IMR-90 (cell line): ENCODE measurements around the gene PRRC2A. TPM values are rescaled to one million over a fixed set of nuclear protein-coding genes. Genes with fewer than 3 reads are reported as not detected.

Experiments used
- ATAC-seq: fragments of 200-7000 bp; cut with Tn5 transposase; 2 replicates; pipeline ENCODE4 v1.9.1; 2020; ENCODE audit warnings: low read depth, mild to moderate bottlenecking, moderate library complexity
- BruUV-seq: library from RNA; stranded (reverse); fragments of 400-500 nt; replicated peaks from 2 replicates; lab custom pipeline; 2021; lab: Mats Ljungman, UMichigan
- CTCF ChIA-PET: fragments of 300-600 bp; formaldehyde crosslinking; extraction: SDS; loops from one replicate; lab custom pipeline; 2021; ENCODE audit warnings: antibody characterized with exemption; lab: Yijun Ruan, JAX
- POLR2A ChIA-PET: fragments of 300-600 bp; sonication (Branson Sonifier 250); formaldehyde crosslinking; loops from one replicate; lab custom pipeline; 2022; ENCODE audit warnings: antibody characterized with exemption; ENCODE audit not compliant: unreplicated experiment; lab: Charles Lee
- DNase-seq: peaks from one replicate; pipeline ENCODE4 v3.0.0; 2013
- H2AFZ ChIP-seq: replicated peaks from 2 replicates; pipeline ENCODE3; 2013; ENCODE audit warnings: low read length, mild to moderate bottlenecking; ENCODE audit not compliant: poor library complexity
- H2AK5ac ChIP-seq: 2 replicates; pipeline ENCODE4 v1.6.1; 2013; ENCODE audit warnings: low read depth, low read length, inconsistent platforms
- H2AK9ac ChIP-seq: replicated peaks from 2 replicates; pipeline ENCODE3; 2013; ENCODE audit warnings: mild to moderate bottlenecking, low read depth, low read length, moderate library complexity; ENCODE audit not compliant: poor library complexity
- H2BK120ac ChIP-seq: 2 replicates; pipeline ENCODE4 v1.6.1; 2013; ENCODE audit warnings: low read depth, low read length, inconsistent platforms
- H2BK15ac ChIP-seq: 3 replicates; pipeline ENCODE4 v1.6.1; 2013; ENCODE audit warnings: low read depth, low read length, inconsistent platforms
- H2BK20ac ChIP-seq: 2 replicates; pipeline ENCODE4 v1.6.1; 2013; ENCODE audit warnings: low read depth, mild to moderate bottlenecking, inconsistent platforms, low read length, moderate library complexity
- H2BK5ac ChIP-seq: 2 replicates; pipeline ENCODE4 v1.6.1; 2013; ENCODE audit warnings: mild to moderate bottlenecking, low read depth, low read length, inconsistent platforms; ENCODE audit not compliant: poor library complexity, severe bottlenecking
- H3K14ac ChIP-seq: replicated peaks from 2 replicates; pipeline ENCODE4 v1.6.1; 2013; ENCODE audit warnings: low read depth, low read length, inconsistent platforms
- H3K18ac ChIP-seq: 2 replicates; pipeline ENCODE4 v1.6.1; 2013; ENCODE audit warnings: low read depth, low read length, control low read depth
- H3K23ac ChIP-seq: 2 replicates; pipeline ENCODE4 v1.6.1; 2013; ENCODE audit warnings: low read depth, low read length, inconsistent platforms
- H3K27ac ChIP-seq: 2 replicates; pipeline ENCODE4 v1.5.1; 2013; ENCODE audit warnings: mild to moderate bottlenecking, control low read depth, low read length; ENCODE audit not compliant: insufficient read depth
- H3K27me3 ChIP-seq: 2 replicates; pipeline ENCODE4 v1.6.1; 2013; ENCODE audit warnings: low read length; ENCODE audit not compliant: control insufficient read depth, insufficient read depth
- H3K36me3 ChIP-seq: 2 replicates; pipeline ENCODE4 v1.6.1; 2013; ENCODE audit warnings: low read length, mixed read lengths; ENCODE audit not compliant: control insufficient read depth, insufficient read depth
- H3K4ac ChIP-seq: 2 replicates; pipeline ENCODE4 v1.6.1; 2013; ENCODE audit warnings: low read depth, low read length, inconsistent platforms
- H3K4me1 ChIP-seq: 2 replicates; pipeline ENCODE4 v1.6.1; 2013; ENCODE audit warnings: low read length, mixed read lengths; ENCODE audit not compliant: control insufficient read depth, insufficient read depth
- H3K4me2 ChIP-seq: 2 replicates; pipeline ENCODE4 v1.6.1; 2013; ENCODE audit warnings: low read depth, mild to moderate bottlenecking, control low read depth, low read length, moderate library complexity
- H3K4me3 ChIP-seq: 2 replicates; pipeline ENCODE4 v1.5.1; 2013; ENCODE audit warnings: low read depth, mild to moderate bottlenecking, control low read depth, low read length, moderate library complexity; ENCODE audit not compliant: insufficient read depth
- H3K56ac ChIP-seq: 2 replicates; pipeline ENCODE4 v1.6.1; 2013; ENCODE audit warnings: low read length, inconsistent platforms; ENCODE audit not compliant: insufficient read depth; ENCODE audit errors: extremely low read depth
- H3K79me1 ChIP-seq, 2 experiments: 2 replicates each; pipeline ENCODE4 v1.6.1; 2013; ENCODE audit warnings: low read length in 2 of 2, inconsistent platforms in 1 of 2, low read depth in 1 of 2
- H3K9ac ChIP-seq: 2 replicates; pipeline ENCODE4 v1.6.1; 2013; ENCODE audit warnings: low read depth, low read length, control low read depth
- H3K9me1 ChIP-seq: 2 replicates; pipeline ENCODE4 v1.6.1; 2013; ENCODE audit warnings: low read length, inconsistent platforms; ENCODE audit not compliant: insufficient read depth
- H3K9me3 ChIP-seq: 2 replicates; pipeline ENCODE4 v1.6.1; 2013; ENCODE audit warnings: low read length; ENCODE audit not compliant: control insufficient read depth, insufficient read depth
- H4K20me1 ChIP-seq: 2 replicates; pipeline ENCODE4 v1.6.1; 2013; ENCODE audit warnings: low read length, inconsistent platforms; ENCODE audit not compliant: insufficient read depth
- H4K5ac ChIP-seq: 2 replicates; pipeline ENCODE4 v1.6.1; 2013; ENCODE audit warnings: mild to moderate bottlenecking, low read depth, low read length, control low read depth
- H4K8ac ChIP-seq, 2 experiments: 2 replicates each; pipeline ENCODE4 v1.6.1; 2013; ENCODE audit warnings: low read depth in 2 of 2, low read length in 2 of 2, control low read depth in 1 of 2, inconsistent platforms in 1 of 2
- H4K91ac ChIP-seq: 2 replicates; pipeline ENCODE4 v1.6.1; 2013; ENCODE audit warnings: low read depth, low read length, inconsistent platforms; ENCODE audit not compliant: insufficient read depth
- CEBPB ChIP-seq: IDR thresholded peaks from 2 replicates; pipeline ENCODE4 v1.6.1; 2012; ENCODE audit warnings: low read depth, low read length, improper control_type of control experiment
- WGBS, 2 experiments: methylation state at CpG; one replicate each; pipeline versions ENCODE4 v1.1.5 to v1.1.7; 2013; ENCODE audit warnings: missing lambda C conversion rate in 2 of 2; ENCODE audit not compliant: insufficient read length in 1 of 2; ENCODE audit errors: extremely low coverage in 2 of 2; 5-methylcytosine and 5-hydroxymethylcytosine counted together
- dilution Hi-C: fragments of 300-500 bp; cut with HindIII; formaldehyde crosslinking; loops from one replicate; pipeline ENCODE4 v1.14.3; 2018; ENCODE audit warnings: low sequenced_read_pairs; ENCODE audit not compliant: unreplicated experiment
- in situ Hi-C: fragments of 300-500 bp; cut with MboI; formaldehyde crosslinking; loops from 3 replicates; pipeline ENCODE4 v1.14.3; 2019; ENCODE audit warnings: low sequenced_read_pairs, inconsistent platforms, mixed read lengths
- intact Hi-C: fragments of 100-400 bp; cut with micrococcal nuclease; formaldehyde crosslinking; loops from 2 replicates; pipeline ENCODE4 v1.10.0; 2022
- polyA plus RNA-seq, 3 experiments: library from polyadenylated mRNA; depleted of rRNA; stranded (reverse); fragments of >200 nt; gene quantifications; 2 replicates each; pipeline ENCODE4 v1.2.3, GENCODE V29; 2012; ENCODE audit warnings: low replicate concordance in 1 of 3
- total RNA-seq: library from RNA; depleted of rRNA; stranded (reverse); fragments of >200 nt; gene quantifications from 2 replicates; pipeline ENCODE4 v1.2.3, GENCODE V29; 2012

Gene PRRC2A
- total and polyA plus RNA-seq, 2 of the 4 experiments (the other 2 are of a cell fraction), result 7.7 to 88.6 TPM

DNA sequence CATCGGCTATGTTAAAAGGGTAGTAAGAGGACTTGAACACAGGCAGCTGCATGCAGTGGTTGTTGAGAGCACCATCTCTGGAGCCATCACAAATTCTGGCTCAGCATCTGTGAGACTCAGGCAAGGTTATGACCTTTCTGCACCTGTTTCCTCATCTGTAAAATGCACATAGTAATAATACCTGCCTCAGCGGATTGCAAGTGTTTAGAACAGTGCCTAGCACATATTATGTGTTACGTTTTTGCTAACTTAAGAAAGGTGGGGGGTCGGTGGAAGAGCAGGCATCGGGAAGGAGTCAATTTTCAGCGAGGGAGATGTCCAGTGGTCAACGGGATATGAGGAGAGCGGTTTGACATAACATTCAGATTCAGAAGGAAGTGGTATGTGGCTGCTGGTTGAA, 57.4 kb downstream of the PRRC2A start:
- 68% methylated on average over 5 of the region's 8 CpGs; no CpG with 5 or more reads in 1 of the 2 experiments for WGBS, 2 experiments

More for the DNA sequence above, 57.4 kb downstream of the PRRC2A start:
- dilution Hi-C loops, result no loop called here
- Histone ChIP-seq H3K18ac (no peak overlapping the region), H3K9me3 (no peaks in the 10 kb centered on the region), H3K4me3 (no peak overlapping the region), H3K9ac (no peak overlapping the region), H2BK15ac (no peak overlapping the region), H4K91ac (no peak overlapping the region), H3K4ac (no peak overlapping the region), H3K36me3 (peaks cover 8% of the 10 kb centered on the region; the same call in 1 of the 2 replicates), H2BK120ac (no peak overlapping the region), H3K56ac (no peak overlapping the region), H4K20me1 (no peaks in the 10 kb centered on the region), H2AFZ (no peak overlapping the region), H2BK20ac (no peak overlapping the region), H3K9me1 (no peaks in the 10 kb centered on the region), H3K23ac (no peak overlapping the region), H2AK5ac (no peak overlapping the region), H4K8ac (no peak overlapping the region), H3K4me1 (peaks cover 9% of the 10 kb centered on the region), H4K5ac (no peak overlapping the region), H2BK5ac (no peak overlapping the region), H3K4me2 (no peak overlapping the region), H3K14ac (no peak overlapping the region), H2AK9ac (no peak overlapping the region), H3K27me3 (no peaks in the 10 kb centered on the region), H3K79me1 (no peaks in the 10 kb centered on the region), H3K27ac (no peak overlapping the region)
- POLR2A ChIA-PET, result no interaction called here
- no TSS peak for BruUV-seq
- no peak for TF ChIP-seq CEBPB
- DNase-seq (no peak), ATAC-seq (no peak)
- intact Hi-C loops, result no loop called here
- CTCF ChIA-PET, result no interaction called here
- in situ Hi-C loops, result no loop called here
